Endodermal cell (in vitro differentiated cells): ENCODE results near the gene GLIS1. TPM values are rescaled to one million over a fixed set of nuclear protein-coding genes. Genes with fewer than 3 reads are reported as not detected.

Experiments used
- DNase-seq: peaks from one replicate; pipeline ENCODE4 v3.0.0-alpha.2; 2017
- H3K27ac ChIP-seq: 2 replicates; pipeline ENCODE4 v1.5.1; 2013; ENCODE audit warnings: mild to moderate bottlenecking, low read depth, low read length, moderate library complexity
- H3K27me3 ChIP-seq: 2 replicates; pipeline ENCODE4 v1.6.1; 2013; ENCODE audit warnings: mild to moderate bottlenecking, low read length, moderate library complexity; ENCODE audit not compliant: insufficient read depth, control insufficient read depth, poor library complexity, severe bottlenecking
- H3K36me3 ChIP-seq: 2 replicates; pipeline ENCODE4 v1.7.0; 2013; ENCODE audit warnings: mild to moderate bottlenecking, low read length, moderate library complexity; ENCODE audit not compliant: control insufficient read depth, insufficient read depth
- H3K4me1 ChIP-seq: one replicate; pipeline ENCODE4 v1.7.0; 2013; ENCODE audit warnings: low read length; ENCODE audit not compliant: control insufficient read depth, insufficient read depth
- H3K4me3 ChIP-seq: 2 replicates; pipeline ENCODE4 v1.5.1; 2013; ENCODE audit warnings: mild to moderate bottlenecking, low read length, moderate library complexity
- H3K9ac ChIP-seq: 2 replicates; pipeline ENCODE4 v1.6.1; 2013; ENCODE audit warnings: mild to moderate bottlenecking, low read length, moderate library complexity; ENCODE audit not compliant: poor library complexity, severe bottlenecking; ENCODE audit errors: extremely low read depth
- H3K9me3 ChIP-seq: 2 replicates; pipeline ENCODE4 v1.6.1; 2013; ENCODE audit warnings: mild to moderate bottlenecking, low read length, moderate library complexity; ENCODE audit not compliant: control insufficient read depth
- H3K27ac Mint-ChIP-seq: 2 replicates; pipeline ENCODE4 v1.8.0; 2020; ENCODE audit warnings: mixed read lengths
- H3K27me3 Mint-ChIP-seq: 2 replicates; pipeline ENCODE4 v1.8.0; 2021; ENCODE audit warnings: mild to moderate bottlenecking, mixed read lengths; ENCODE audit not compliant: insufficient read depth
- H3K36me3 Mint-ChIP-seq: 2 replicates; pipeline ENCODE4 v1.8.0; 2020; ENCODE audit warnings: low read depth, mixed read lengths
- H3K4me1 Mint-ChIP-seq: 2 replicates; pipeline ENCODE4 v1.8.0; 2020; ENCODE audit warnings: mixed read lengths
- H3K4me3 Mint-ChIP-seq: 2 replicates; pipeline ENCODE4 v1.8.0; 2020; ENCODE audit warnings: mild to moderate bottlenecking, moderate library complexity, mixed read lengths
- H3K9me3 Mint-ChIP-seq: 2 replicates; pipeline ENCODE4 v1.8.0; 2020; ENCODE audit warnings: mild to moderate bottlenecking, mixed read lengths
- WGBS, 2 experiments: methylation state at CpG; one replicate each; pipeline versions ENCODE4 v1.1.5 to v1.1.7; 2013; ENCODE audit warnings: missing lambda C conversion rate in 2 of 2, mixed read lengths in 1 of 2; ENCODE audit not compliant: insufficient coverage in 1 of 2, insufficient read length in 1 of 2; 5-methylcytosine and 5-hydroxymethylcytosine counted together
- total RNA-seq, 2 donors: library from RNA; stranded (reverse); fragmentation: NEBNext Ultra II Directional in 1 of 2; extraction: Animal tissue kit (Norgen Biotek cat#: 25700) in 1 of 2; gene quantifications; 2 replicates in 1 of 2; 3 replicates in 1 of 2; pipeline ENCODE4 v1.2.1, GENCODE V29; 2021
- TF ChIP-seq, protein P1 (sequence below): fragments of 200-600 bp; sonication (generic); conservative IDR thresholded peaks from 2 replicates; pipeline ENCODE4 v1.5.0; 2021; ENCODE audit warnings: antibody characterized with exemption, mild to moderate bottlenecking

GLIS1 gene
- total RNA-seq, 2 donors from 2014 or later, result 2.1 to 3.9 TPM

GRCh38 chr1:53505401-53505800 lies 233.6 kb downstream of the GLIS1 start:
- Histone ChIP-seq H3K4me1 (no peaks in the 10 kb centered on the region), H3K27me3 (no peaks in the 10 kb centered on the region), H3K27ac (no peak overlapping the region), H3K9me3 (no peaks in the 10 kb centered on the region), H3K9ac (no peak overlapping the region), H3K4me3 (no peak overlapping the region), H3K36me3 (no peaks in the 10 kb centered on the region)
- WGBS, 2 experiments, result 90 to 95% methylated on average over 6 to 9 of the region's 9 CpGs
- DNase-seq, result no peak
- H3K4me1 Mint-ChIP-seq, result peaks cover 8% of the 10 kb centered on the region
- H3K27me3 Mint-ChIP-seq, result no peaks in the 10 kb centered on the region
- no peaks in the 10 kb centered on the region for H3K36me3 Mint-ChIP-seq
- H3K27ac Mint-ChIP-seq, result no peak overlapping the region
- H3K4me3 Mint-ChIP-seq, result no peak overlapping the region
- no peaks in the 10 kb centered on the region for H3K9me3 Mint-ChIP-seq
- TF ChIP-seq, protein P1, sequence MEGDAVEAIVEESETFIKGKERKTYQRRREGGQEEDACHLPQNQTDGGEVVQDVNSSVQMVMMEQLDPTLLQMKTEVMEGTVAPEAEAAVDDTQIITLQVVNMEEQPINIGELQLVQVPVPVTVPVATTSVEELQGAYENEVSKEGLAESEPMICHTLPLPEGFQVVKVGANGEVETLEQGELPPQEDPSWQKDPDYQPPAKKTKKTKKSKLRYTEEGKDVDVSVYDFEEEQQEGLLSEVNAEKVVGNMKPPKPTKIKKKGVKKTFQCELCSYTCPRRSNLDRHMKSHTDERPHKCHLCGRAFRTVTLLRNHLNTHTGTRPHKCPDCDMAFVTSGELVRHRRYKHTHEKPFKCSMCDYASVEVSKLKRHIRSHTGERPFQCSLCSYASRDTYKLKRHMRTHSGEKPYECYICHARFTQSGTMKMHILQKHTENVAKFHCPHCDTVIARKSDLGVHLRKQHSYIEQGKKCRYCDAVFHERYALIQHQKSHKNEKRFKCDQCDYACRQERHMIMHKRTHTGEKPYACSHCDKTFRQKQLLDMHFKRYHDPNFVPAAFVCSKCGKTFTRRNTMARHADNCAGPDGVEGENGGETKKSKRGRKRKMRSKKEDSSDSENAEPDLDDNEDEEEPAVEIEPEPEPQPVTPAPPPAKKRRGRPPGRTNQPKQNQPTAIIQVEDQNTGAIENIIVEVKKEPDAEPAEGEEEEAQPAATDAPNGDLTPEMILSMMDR, result no peak

DNA sequence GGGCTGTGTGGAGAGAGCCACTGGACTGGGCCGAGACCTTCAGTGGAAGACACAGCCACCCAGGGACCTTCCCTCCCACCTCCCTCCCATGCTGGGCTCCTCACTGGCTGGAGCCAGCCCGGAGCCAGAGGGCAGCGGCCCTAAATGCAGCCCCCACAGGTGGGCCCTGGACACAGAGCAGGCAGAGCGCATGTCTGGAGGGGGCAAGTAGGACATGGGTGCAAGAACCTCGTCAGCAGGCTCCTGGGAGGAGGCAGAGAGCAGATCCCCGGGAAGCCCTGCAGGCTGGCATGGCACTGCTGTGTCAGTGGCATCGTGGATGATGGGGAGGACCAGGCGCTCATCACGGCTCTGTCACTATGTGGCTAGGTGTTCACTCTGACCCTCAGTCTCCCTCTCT lies 234.1 kb downstream of the GLIS1 start:
- H3K4me1 Mint-ChIP-seq, result peaks cover 8% of the 10 kb centered on the region
- TF ChIP-seq, protein P1, result no peak

DNA sequence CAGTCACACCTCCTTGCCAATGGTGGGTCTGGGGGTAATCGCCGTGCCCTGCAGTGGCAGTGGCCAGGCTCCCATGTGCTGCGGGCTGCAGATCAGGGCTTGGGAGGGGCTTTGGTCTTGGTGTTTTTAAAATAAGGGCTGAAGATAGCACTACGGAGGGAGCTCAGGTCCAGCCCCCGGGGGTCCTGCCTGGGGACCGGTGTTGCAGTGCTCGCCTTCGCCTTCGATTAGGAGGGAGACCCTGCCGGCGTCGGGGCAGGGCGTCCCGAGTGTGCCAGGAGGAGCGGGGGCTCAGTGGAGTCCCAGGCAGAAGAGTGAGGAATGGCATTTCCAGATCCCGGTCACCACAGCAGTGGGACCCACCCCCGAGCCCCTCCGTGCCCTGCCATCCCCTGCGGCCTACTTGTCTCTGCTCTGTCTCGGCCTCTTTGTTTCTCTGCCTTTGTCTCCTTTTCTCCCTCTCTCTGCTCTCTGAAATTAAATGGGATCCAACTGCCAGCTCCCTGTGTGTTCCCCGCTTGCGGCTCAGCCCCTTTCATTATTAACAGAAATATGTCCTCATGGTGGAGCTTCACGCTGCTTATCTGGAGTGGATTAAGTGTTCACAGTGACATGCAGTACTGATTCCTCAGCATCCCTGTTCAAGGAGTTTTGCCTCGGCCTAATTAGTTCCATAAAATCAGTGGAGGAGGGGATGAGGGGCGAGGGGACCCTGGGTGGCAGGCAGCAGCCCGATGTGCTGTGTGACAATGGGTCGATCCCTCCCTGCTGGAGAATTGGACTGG lies 235.3 kb downstream of the GLIS1 start:
- H3K27me3 ChIP-seq, result no peaks in the 10 kb centered on the region
- peak overlapping the region; percentile 64 for H3K27ac ChIP-seq
- H3K4me1 Mint-ChIP-seq, result peaks cover 8% of the 10 kb centered on the region
- H3K4me3 Mint-ChIP-seq, result no peak overlapping the region
- no peaks in the 10 kb centered on the region for H3K36me3 Mint-ChIP-seq
- no peak overlapping the region for H3K9ac ChIP-seq
- H3K4me1 ChIP-seq, result no peaks in the 10 kb centered on the region
- no peaks in the 10 kb centered on the region for H3K9me3 ChIP-seq
- DNase-seq, result no peak
- H3K4me3 ChIP-seq, result no peak overlapping the region
- 57 to 79% methylated on average over 14 to 27 of the region's 27 CpGs for WGBS, 2 experiments
- H3K36me3 ChIP-seq, result no peaks in the 10 kb centered on the region
- TF ChIP-seq, protein P1, result no peak
- no peaks in the 10 kb centered on the region for H3K9me3 Mint-ChIP-seq
- H3K27me3 Mint-ChIP-seq, result peaks cover 3% of the 10 kb centered on the region
- no peak overlapping the region for H3K27ac Mint-ChIP-seq

More for the DNA sequence above, 234.1 kb downstream of the GLIS1 start:
- H3K27me3 Mint-ChIP-seq, result no peaks in the 10 kb centered on the region
- H3K4me1 ChIP-seq, result no peaks in the 10 kb centered on the region
- H3K36me3 Mint-ChIP-seq, result no peaks in the 10 kb centered on the region
- no peak overlapping the region for H3K4me3 Mint-ChIP-seq
- no peak overlapping the region for H3K27ac Mint-ChIP-seq
- H3K9me3 ChIP-seq, result no peaks in the 10 kb centered on the region
- no peaks in the 10 kb centered on the region for H3K36me3 ChIP-seq
- H3K9me3 Mint-ChIP-seq, result no peaks in the 10 kb centered on the region
- no peak for DNase-seq
- no peak overlapping the region for H3K4me3 ChIP-seq
- no peak overlapping the region for H3K27ac ChIP-seq
- WGBS, 2 experiments, result 90 to 97% methylated on average over 6 to 9 of the region's 9 CpGs
- H3K9ac ChIP-seq, result no peak overlapping the region
- no peaks in the 10 kb centered on the region for H3K27me3 ChIP-seq
